Adipocyte (in vitro differentiated cells): Measurements from ENCODE around the gene RRAS2.
"Not testable (repeated sequence)": the region's sequence is repeated elsewhere in the genome, so short reads cannot be mapped to it uniquely, and the experiment has no call there.

ENCODE experiments used
- DNase-seq: peaks from one replicate; pipeline ENCODE4 v3.0.0-alpha.2; 2015; ENCODE audit warnings: low read depth
- H3K27me3 ChIP-seq: replicated peaks from 2 replicates; pipeline ENCODE4 v1.7.0; 2013; ENCODE audit warnings: mild to moderate bottlenecking, low read length, moderate library complexity; ENCODE audit not compliant: control insufficient read depth, insufficient read depth
- H3K36me3 ChIP-seq: 2 replicates; pipeline ENCODE4 v1.7.0; 2013; ENCODE audit warnings: low read length, mild to moderate bottlenecking, moderate library complexity; ENCODE audit not compliant: control insufficient read depth, insufficient read depth, severe bottlenecking
- H3K4me1 ChIP-seq: 2 replicates; pipeline ENCODE4 v1.7.0; 2013; ENCODE audit warnings: mild to moderate bottlenecking, low read length, moderate library complexity; ENCODE audit not compliant: control insufficient read depth, insufficient read depth
- H3K4me3 ChIP-seq: 2 replicates; pipeline ENCODE4 v1.7.0; 2013; ENCODE audit warnings: mild to moderate bottlenecking, low read length, moderate library complexity
- H3K9ac ChIP-seq: 2 replicates; pipeline ENCODE4 v1.7.0; 2013; ENCODE audit warnings: mild to moderate bottlenecking, low read length, moderate library complexity
- H3K9me3 ChIP-seq: 2 replicates; pipeline ENCODE4 v1.7.0; 2013; ENCODE audit warnings: mild to moderate bottlenecking, low read length, moderate library complexity; ENCODE audit not compliant: control insufficient read depth

RRAS2 gene

GRCh38 chr11:14370496-14370895, 11.5 kb upstream of the RRAS2 start:
- no peak overlapping the region for H3K4me3 ChIP-seq
- no peaks in the 10 kb centered on the region for H3K9me3 ChIP-seq
- no peak overlapping the region for H3K9ac ChIP-seq
- peaks cover 34% of the 10 kb centered on the region for H3K4me1 ChIP-seq
- no peak for DNase-seq
- no peaks in the 10 kb centered on the region for H3K36me3 ChIP-seq
- H3K27me3 ChIP-seq = no peaks in the 10 kb centered on the region

GRCh38 chr11:14369598-14369997, 10.6 kb upstream of the RRAS2 start:
- no peak for DNase-seq
- Histone ChIP-seq H3K36me3 (no peaks in the 10 kb centered on the region), H3K4me3 (no peak overlapping the region), H3K9ac (no peak overlapping the region), H3K4me1 (peaks cover 26% of the 10 kb centered on the region), H3K27me3 (no peaks in the 10 kb centered on the region), H3K9me3 (no peaks in the 10 kb centered on the region)

- Histone ChIP-seq H3K4me3 (no peak overlapping the region), H3K36me3 (no peaks in the 10 kb centered on the region), H3K9ac (no peak overlapping the region), H3K9me3 (no peaks in the 10 kb centered on the region), H3K27me3 (no peaks in the 10 kb centered on the region), H3K4me1 (peaks cover 15% of the 10 kb centered on the region)
- DNase-seq = no peak
Measured at GRCh38 chr11:14366936-14367335, 8.0 kb upstream of the RRAS2 start.

- DNase-seq = no peak
- H3K9me3 ChIP-seq = no peaks in the 10 kb centered on the region
- H3K4me3 ChIP-seq = no peak overlapping the region
- H3K4me1 ChIP-seq = peaks cover 15% of the 10 kb centered on the region
- H3K36me3 ChIP-seq = no peaks in the 10 kb centered on the region
- no peaks in the 10 kb centered on the region for H3K27me3 ChIP-seq
- H3K9ac ChIP-seq = no peak overlapping the region
Measured at GRCh38 chr11:14364322-14364721, 5.3 kb upstream of the RRAS2 start.

- H3K4me3 ChIP-seq = no peak overlapping the region
- DNase-seq = no peak
- peaks cover 12% of the 10 kb centered on the region for H3K4me1 ChIP-seq
- no peak overlapping the region for H3K9ac ChIP-seq
- no peaks in the 10 kb centered on the region for H3K27me3 ChIP-seq
- H3K36me3 ChIP-seq = no peaks in the 10 kb centered on the region
- H3K9me3 ChIP-seq = no peaks in the 10 kb centered on the region
Measured at GRCh38 chr11:14362611-14363010, 3.6 kb upstream of the RRAS2 start.

GRCh38 chr11:14361951-14362350, 3.0 kb upstream of the RRAS2 start:
- Histone ChIP-seq H3K27me3 (no peaks in the 10 kb centered on the region), H3K9ac (no peak overlapping the region), H3K9me3 (no peaks in the 10 kb centered on the region), H3K36me3 (no peaks in the 10 kb centered on the region), H3K4me3 (no peak overlapping the region), H3K4me1 (peaks cover 16% of the 10 kb centered on the region)
- DNase-seq = peak; percentile 72

GRCh38 chr11:14360976-14361375, 2.0 kb upstream of the RRAS2 start:
- Histone ChIP-seq H3K27me3 (no peaks in the 10 kb centered on the region), H3K4me3 (no peak overlapping the region), H3K4me1 (peaks cover 21% of the 10 kb centered on the region), H3K9me3 (no peaks in the 10 kb centered on the region), H3K36me3 (no peaks in the 10 kb centered on the region), H3K9ac (no peak overlapping the region)
- DNase-seq = no peak

GRCh38 chr11:14359501-14360031, 583 bp upstream of the RRAS2 start:
- H3K36me3 ChIP-seq = no peaks in the 10 kb centered on the region
- H3K9ac ChIP-seq = peak overlapping the region; percentile 88
- peaks cover 29% of the 10 kb centered on the region for H3K4me1 ChIP-seq
- H3K9me3 ChIP-seq = no peaks in the 10 kb centered on the region
- peak overlapping the region; percentile 91 for H3K4me3 ChIP-seq
- no peaks in the 10 kb centered on the region for H3K27me3 ChIP-seq
- DNase-seq = no peak

GRCh38 chr11:14357881-14358728, 878 bp downstream of the RRAS2 start:
- Histone ChIP-seq H3K9ac (peak overlapping the region; percentile 88), H3K36me3 (no peaks in the 10 kb centered on the region), H3K9me3 (no peaks in the 10 kb centered on the region), H3K27me3 (no peaks in the 10 kb centered on the region), H3K4me1 (peaks cover 29% of the 10 kb centered on the region), H3K4me3 (peak overlapping the region; percentile 91)
- peak; percentile 85 for DNase-seq

- Histone ChIP-seq H3K9me3 (no peaks in the 10 kb centered on the region), H3K4me3 (peak overlapping the region; percentile 45), H3K4me1 (peaks cover 21% of the 10 kb centered on the region), H3K27me3 (no peaks in the 10 kb centered on the region), H3K9ac (no peak overlapping the region), H3K36me3 (no peaks in the 10 kb centered on the region)
- DNase-seq = no peak
Measured at GRCh38 chr11:14356342-14356741, 2.6 kb downstream of the RRAS2 start.

- not testable (repeated sequence) for H3K27me3 ChIP-seq, H3K9me3 ChIP-seq, DNase-seq, H3K9ac ChIP-seq, H3K36me3 ChIP-seq, H3K4me3 ChIP-seq
- H3K4me1 ChIP-seq = peaks cover 27% of the 10 kb centered on the region
Measured at GRCh38 chr11:14354604-14355003, 4.4 kb downstream of the RRAS2 start.
